B cell (primary cell): Measurements from ENCODE around the gene CMTM5. TPM values are rescaled to one million over a fixed set of nuclear protein-coding genes. Genes with fewer than 3 reads are reported as not detected.
"Not testable (repeated sequence)": the region's sequence is repeated elsewhere in the genome, so short reads cannot be mapped to it uniquely, and the experiment has no call there.

Experiments used
- ATAC-seq: fragments of 200-7000 bp; cut with Tn5 transposase; one replicate; pipeline ENCODE4 v1.10.0; 2021; ENCODE audit warnings: low read depth, mild to moderate bottlenecking, moderate number of reproducible peaks, moderate library complexity
- CTCF ChIA-PET: fragments of 350-600 bp; sonication (Branson Sonifier 250); formaldehyde crosslinking; loops from one replicate; lab custom pipeline; 2021; ENCODE audit warnings: antibody characterized with exemption, inconsistent platforms; lab: Charles Lee
- POLR2A ChIA-PET: fragments of 350-600 bp; sonication (Branson Sonifier 250); formaldehyde crosslinking; loops from one replicate; lab custom pipeline; 2021; ENCODE audit warnings: antibody characterized with exemption; lab: Charles Lee
- DNase-seq: peaks from one replicate; pipeline ENCODE4 v3.0.0; 2013
- H2AFZ ChIP-seq: 2 replicates; pipeline ENCODE4 v1.6.1; 2012; ENCODE audit warnings: mild to moderate bottlenecking, low read depth, low read length; ENCODE audit not compliant: insufficient read depth, poor library complexity, severe bottlenecking
- H3K27ac ChIP-seq, 2 donors: 1 replicate in 1 of 2; 2 replicates in 1 of 2; pipeline ENCODE4 v1.5.1; 2012 to 2013; ENCODE audit warnings: low read length in 2 of 2, mild to moderate bottlenecking in 2 of 2, moderate library complexity in 1 of 2
- H3K27me3 ChIP-seq, 4 experiments: fragments of 200-600 bp in 1 of 4; sonication (generic) in 1 of 4; replicated peaks in 1 of 4; 1 replicate in 2 of 4; 2 replicates in 2 of 4; pipeline versions ENCODE4 v1.6.1 to v1.7.0; 2013 to 2016; ENCODE audit warnings: low read length in 3 of 4, mild to moderate bottlenecking in 2 of 4, mixed read lengths in 1 of 4, moderate library complexity in 1 of 4; ENCODE audit not compliant: insufficient read depth in 4 of 4, control insufficient read depth in 3 of 4; ENCODE audit errors: control extremely low read depth in 1 of 4
- H3K36me3 ChIP-seq, 2 experiments: replicated peaks in 1 of 2; 1 replicate in 1 of 2; 2 replicates in 1 of 2; pipeline versions ENCODE4 v1.6.1 to v1.7.1; 2013; ENCODE audit warnings: low read length in 1 of 2; ENCODE audit not compliant: insufficient read depth in 2 of 2, control insufficient read depth in 1 of 2; ENCODE audit errors: control extremely low read depth in 1 of 2, extremely low read depth in 1 of 2
- H3K4me1 ChIP-seq, 2 donors: fragments of 200-600 bp in 1 of 2; sonication (generic) in 1 of 2; 1 replicate in 1 of 2; 2 replicates in 1 of 2; pipeline versions ENCODE4 v1.5.1 to v1.6.1; 2013 to 2017; ENCODE audit warnings: low read length in 2 of 2; ENCODE audit not compliant: control insufficient read depth in 2 of 2, insufficient read depth in 2 of 2
- H3K4me2 ChIP-seq: replicated peaks from 2 replicates; pipeline ENCODE3; 2012; ENCODE audit warnings: mild to moderate bottlenecking, low read depth, low read length; ENCODE audit not compliant: poor library complexity, severe bottlenecking
- H3K4me3 ChIP-seq, 5 experiments: fragments of 200-600 bp in 1 of 5; sonication (generic) in 1 of 5; 1 replicate in 3 of 5; 2 replicates in 2 of 5; pipeline versions ENCODE4 v1.5.1 to v1.7.0; 2011 to 2016; ENCODE audit warnings: low read length in 4 of 5, mild to moderate bottlenecking in 4 of 5, low read depth in 2 of 5, control low read depth in 1 of 5, moderate library complexity in 1 of 5; ENCODE audit not compliant: insufficient read depth in 1 of 5; ENCODE audit errors: control extremely low read depth in 1 of 5, extremely low read depth in 1 of 5
- H3K79me2 ChIP-seq: fragments of 200-600 bp; sonication (generic); one replicate; pipeline ENCODE4 v1.6.0; 2016; ENCODE audit warnings: low read length; ENCODE audit not compliant: control insufficient read depth, insufficient read depth
- H3K9ac ChIP-seq: fragments of 200-600 bp; sonication (generic); 2 replicates; pipeline ENCODE4 v1.6.1; 2017; ENCODE audit warnings: mild to moderate bottlenecking, low read length, moderate library complexity
- H3K9me3 ChIP-seq, 3 donors: one replicate each; pipeline versions ENCODE4 v1.6.1 to v1.7.1; 2013; ENCODE audit warnings: low read length in 2 of 3; ENCODE audit not compliant: control insufficient read depth in 2 of 3, insufficient read depth in 1 of 3; ENCODE audit errors: control extremely low read depth in 1 of 3
- H4K20me1 ChIP-seq: 2 replicates; pipeline ENCODE4 v1.6.0; 2012; ENCODE audit warnings: mild to moderate bottlenecking, low read length; ENCODE audit not compliant: insufficient read depth, control insufficient read depth, poor library complexity, severe bottlenecking
- H3K27ac Mint-ChIP-seq: one replicate; pipeline ENCODE4 v1.8.0; 2021; ENCODE audit warnings: mixed read lengths
- H3K27me3 Mint-ChIP-seq: one replicate; pipeline ENCODE4 v1.8.0; 2021; ENCODE audit warnings: mixed read lengths
- H3K4me1 Mint-ChIP-seq: one replicate; pipeline ENCODE4 v1.8.0; 2021; ENCODE audit warnings: mixed read lengths
- H3K4me3 Mint-ChIP-seq: one replicate; pipeline ENCODE4 v1.8.0; 2021; ENCODE audit warnings: mixed read lengths
- H3K9me3 Mint-ChIP-seq: one replicate; pipeline ENCODE4 v1.8.0; 2022; ENCODE audit warnings: mixed read lengths; ENCODE audit not compliant: insufficient read depth
- CTCF ChIP-seq: fragments of 200-600 bp; IDR thresholded peaks from one replicate; pipeline ENCODE4 v1.8.0; 2022; ENCODE audit warnings: antibody characterized with exemption, mild to moderate bottlenecking
- EZH2 ChIP-seq: IDR thresholded peaks from 2 replicates; pipeline ENCODE4 v1.6.1; 2012; ENCODE audit warnings: borderline replicate concordance, low read depth, mild to moderate bottlenecking, moderate library complexity, low read length; ENCODE audit not compliant: insufficient read depth, poor library complexity, severe bottlenecking
- WGBS: methylation state at CpG from one replicate; pipeline ENCODE4 v1.1.5; 2013; ENCODE audit warnings: missing lambda C conversion rate; ENCODE audit not compliant: insufficient coverage; 5-methylcytosine and 5-hydroxymethylcytosine counted together
- intact Hi-C: fragments of 100-400 bp; cut with micrococcal nuclease; formaldehyde crosslinking; loops from one replicate; pipeline ENCODE4 v1.10.0; 2022
- polyA plus RNA-seq: library from polyadenylated mRNA; depleted of rRNA; stranded (reverse); fragments of >200 nt; gene quantifications from 2 replicates; pipeline ENCODE4 v1.2.3, GENCODE V29; 2012
- total RNA-seq, 2 donors: library from RNA; stranded (reverse); fragments of 120-200 nt in 1 of 2; gene quantifications; 1 replicate in 1 of 2; 2 replicates in 1 of 2; pipeline versions ENCODE4 v1.2.3 to v1.2.4, GENCODE V29; 2013 to 2022

CMTM5 gene
- total and polyA plus RNA-seq, 2 donors (not counting 1 experiment from before 2014, with no cell fraction given), result 0.18 TPM; not detected in 1

GRCh38 chr14:23385244-23385641 lies 8.4 kb downstream of the CMTM5 start:
- Histone ChIP-seq H2AFZ (no peak overlapping the region), H3K27ac (no peak overlapping the region), H3K79me2 (no peaks in the 10 kb centered on the region), H3K4me2 (no peak overlapping the region), H3K36me3 (no peaks in the 10 kb centered on the region), H3K27me3 (peaks cover 0 to 12% (median 0%) of the 10 kb centered on the region in 4 experiments), H3K4me1 (no peaks in the 10 kb centered on the region), H3K9ac (no peak overlapping the region), H4K20me1 (no peaks in the 10 kb centered on the region), H3K9me3 (no peaks in the 10 kb centered on the region), H3K4me3 (no peak overlapping the region)
- ChIA-PET POLR2A (no interaction called here), CTCF (interaction anchor here (1.0 to 1.5 kb wide), 2 partner anchors 11 to 120 kb away, joined by 4 read pairs; no protein-coding TSS in a partner anchor)
- intact Hi-C loops, result no loop called here
- no peak overlapping the region for H3K4me3 Mint-ChIP-seq
- TF ChIP-seq CTCF (no peak), EZH2 (no peak)
- no peaks in the 10 kb centered on the region for H3K9me3 Mint-ChIP-seq
- no peaks in the 10 kb centered on the region for H3K4me1 Mint-ChIP-seq
- WGBS, result no CpG with 5 or more reads among the region's 2 CpGs
- H3K27me3 Mint-ChIP-seq, result peaks cover 31% of the 10 kb centered on the region
- DNase-seq (no peak), ATAC-seq (no peak)
- H3K27ac Mint-ChIP-seq, result no peak overlapping the region

- no peak overlapping the region for H2AFZ ChIP-seq
- Mint-ChIP-seq H3K4me1 (no peaks in the 10 kb centered on the region), H3K27ac (no peak overlapping the region), H3K27me3 (peaks cover 35% of the 10 kb centered on the region), H3K9me3 (no peaks in the 10 kb centered on the region), H3K4me3 (no peak overlapping the region)
- H4K20me1 ChIP-seq, result no peaks in the 10 kb centered on the region
- H3K4me2 ChIP-seq, result no peak overlapping the region
- H3K4me1 ChIP-seq, result no peaks in the 10 kb centered on the region
- H3K27me3 ChIP-seq, result peaks cover 0 to 12% (median 0%) of the 10 kb centered on the region in 4 experiments
- H3K9ac ChIP-seq, result no peak overlapping the region
- no peak for TF ChIP-seq CTCF
- no peak for TF ChIP-seq EZH2
- H3K27ac ChIP-seq, result no peak overlapping the region
- CTCF ChIA-PET, result interaction anchor here (1.0 kb wide), 1 partner anchor 120 kb away, joined by 4 read pairs; no protein-coding TSS in a partner anchor
- intact Hi-C loops, result no loop called here
- WGBS, result 97% methylated on average over 17 of the region's 18 CpGs
- H3K4me3 ChIP-seq, result no peak overlapping the region
- ATAC-seq (no peak), DNase-seq (no peak)
- no peaks in the 10 kb centered on the region for H3K79me2 ChIP-seq
- no peaks in the 10 kb centered on the region for H3K36me3 ChIP-seq
- POLR2A ChIA-PET, result no interaction called here
- no peaks in the 10 kb centered on the region for H3K9me3 ChIP-seq
Observed at GRCh38 chr14:23385642-23386265, 8.9 kb downstream of the CMTM5 start.

GRCh38 chr14:23386266-23386657 lies 9.4 kb downstream of the CMTM5 start:
- H3K36me3 ChIP-seq, H3K9me3 ChIP-seq, DNase-seq, H3K4me3 ChIP-seq, H3K79me2 ChIP-seq, H3K4me3 Mint-ChIP-seq, H3K4me1 ChIP-seq, H3K4me1 Mint-ChIP-seq, H2AFZ ChIP-seq, intact Hi-C loops, H4K20me1 ChIP-seq, POLR2A ChIA-PET, ATAC-seq, CTCF ChIA-PET, H3K27ac ChIP-seq, H3K9ac ChIP-seq, H3K4me2 ChIP-seq, H3K27ac Mint-ChIP-seq, H3K9me3 Mint-ChIP-seq: not testable (repeated sequence)
- H3K27me3 Mint-ChIP-seq, result peaks cover 35% of the 10 kb centered on the region
- H3K27me3 ChIP-seq, result peaks cover 0 to 15% (median 0%) of the 10 kb centered on the region in 4 experiments
- 79% methylated on average over 11 of the region's 17 CpGs for WGBS
